Thoracic aorta (tissue), 2 donors: ENCODE data around the gene ANO7. TPM values are rescaled to one million over a fixed set of nuclear protein-coding genes. Genes with fewer than 3 reads are reported as not detected.

ENCODE experiments used
- ATAC-seq: fragments of 150-250 bp; one replicate; pipeline ENCODE4 v1.8.0; 2017; ENCODE audit warnings: low read depth; ENCODE audit not compliant: insufficient number of reproducible peaks, low FRiP score
- DNase-seq: peaks from one replicate; pipeline ENCODE4 v3.0.0-alpha.2; 2020; ENCODE audit warnings: low spot score
- H3K27ac ChIP-seq, 2 donors: fragments of 200-600 bp; sonication (generic); 1 replicate in 1 of 2; 2 replicates in 1 of 2; pipeline ENCODE4 v1.5.1; 2016; ENCODE audit warnings: mild to moderate bottlenecking in 2 of 2, moderate library complexity in 2 of 2
- H3K27me3 ChIP-seq: fragments of 200-600 bp; sonication (generic); replicated peaks from 2 replicates; pipeline ENCODE4 v1.6.0; 2016; ENCODE audit warnings: mild to moderate bottlenecking; ENCODE audit not compliant: insufficient read depth
- H3K36me3 ChIP-seq: fragments of 200-600 bp; sonication (generic); one replicate; pipeline ENCODE4 v1.5.1; 2016
- H3K4me1 ChIP-seq, 2 donors: fragments of 200-600 bp; sonication (generic); 1 replicate in 1 of 2; 2 replicates in 1 of 2; pipeline versions ENCODE4 v1.5.1 to v1.6.0; 2016; ENCODE audit warnings: low read depth in 2 of 2, mild to moderate bottlenecking in 1 of 2; ENCODE audit not compliant: control insufficient read depth in 1 of 2
- H3K4me3 ChIP-seq: fragments of 200-600 bp; sonication (generic); 2 replicates; pipeline ENCODE4 v1.5.1; 2016; ENCODE audit warnings: mild to moderate bottlenecking
- H3K9me3 ChIP-seq: fragments of 200-600 bp; sonication (generic); 2 replicates; pipeline ENCODE4 v1.5.1; 2016
- total RNA-seq, 2 donors: library from RNA; depleted of rRNA; stranded (reverse); fragments of >200 nt; gene quantifications; one replicate each; pipeline versions ENCODE4 v1.1.0 to v1.2.3, GENCODE V29; 2016
- TF ChIP-seq, protein P1 (sequence below): fragments of 200-600 bp; sonication (generic); IDR thresholded peaks from one replicate; pipeline ENCODE4 v1.5.1; 2019; ENCODE audit warnings: antibody characterized with exemption

ANO7 gene
- total RNA-seq, 2 donors from 2014 or later, result 0.27 to 1.2 TPM

DNA sequence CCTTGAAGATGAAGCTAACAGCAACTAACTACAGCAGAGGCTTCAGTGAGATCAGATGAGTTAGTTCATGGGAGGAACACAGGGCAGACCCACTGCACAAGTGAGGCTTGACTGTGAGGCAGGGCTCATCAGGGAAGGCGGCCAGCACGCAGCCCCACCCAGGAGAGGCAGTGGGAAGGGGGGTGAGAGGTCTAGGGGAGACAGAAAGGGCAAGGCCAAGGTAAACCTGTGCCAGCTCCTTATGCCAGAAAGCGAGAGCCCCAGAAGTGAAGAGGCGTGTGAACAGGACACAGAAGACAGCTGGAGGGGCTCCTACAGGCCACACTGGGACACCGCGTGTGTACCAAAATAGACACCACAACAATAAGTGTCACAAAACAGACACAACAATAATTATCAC is 48.6 kb downstream of the ANO7 start:
- H3K27me3 ChIP-seq, result no peaks in the 10 kb centered on the region
- no peak overlapping the region for H3K4me3 ChIP-seq
- no peaks in the 10 kb centered on the region for H3K9me3 ChIP-seq
- H3K4me1 ChIP-seq, result no peaks in the 10 kb centered on the region
- TF ChIP-seq, protein P1, sequence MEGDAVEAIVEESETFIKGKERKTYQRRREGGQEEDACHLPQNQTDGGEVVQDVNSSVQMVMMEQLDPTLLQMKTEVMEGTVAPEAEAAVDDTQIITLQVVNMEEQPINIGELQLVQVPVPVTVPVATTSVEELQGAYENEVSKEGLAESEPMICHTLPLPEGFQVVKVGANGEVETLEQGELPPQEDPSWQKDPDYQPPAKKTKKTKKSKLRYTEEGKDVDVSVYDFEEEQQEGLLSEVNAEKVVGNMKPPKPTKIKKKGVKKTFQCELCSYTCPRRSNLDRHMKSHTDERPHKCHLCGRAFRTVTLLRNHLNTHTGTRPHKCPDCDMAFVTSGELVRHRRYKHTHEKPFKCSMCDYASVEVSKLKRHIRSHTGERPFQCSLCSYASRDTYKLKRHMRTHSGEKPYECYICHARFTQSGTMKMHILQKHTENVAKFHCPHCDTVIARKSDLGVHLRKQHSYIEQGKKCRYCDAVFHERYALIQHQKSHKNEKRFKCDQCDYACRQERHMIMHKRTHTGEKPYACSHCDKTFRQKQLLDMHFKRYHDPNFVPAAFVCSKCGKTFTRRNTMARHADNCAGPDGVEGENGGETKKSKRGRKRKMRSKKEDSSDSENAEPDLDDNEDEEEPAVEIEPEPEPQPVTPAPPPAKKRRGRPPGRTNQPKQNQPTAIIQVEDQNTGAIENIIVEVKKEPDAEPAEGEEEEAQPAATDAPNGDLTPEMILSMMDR, result no peak
- H3K36me3 ChIP-seq, result peaks cover 95% of the 10 kb centered on the region
- DNase-seq (no peak), ATAC-seq (no peak)
- H3K27ac ChIP-seq, result no peak overlapping the region

GRCh38 chr2:241237949-241238371 is 49.5 kb downstream of the ANO7 start:
- DNase-seq (no peak), ATAC-seq (no peak)
- H3K27me3 ChIP-seq, result no peaks in the 10 kb centered on the region
- no peaks in the 10 kb centered on the region for H3K4me1 ChIP-seq
- TF ChIP-seq, protein P1, result no peak
- no peak overlapping the region for H3K27ac ChIP-seq
- no peaks in the 10 kb centered on the region for H3K9me3 ChIP-seq
- no peak overlapping the region for H3K4me3 ChIP-seq
- peaks cover 95% of the 10 kb centered on the region for H3K36me3 ChIP-seq

GRCh38 chr2:241238693-241239198 is 50.3 kb downstream of the ANO7 start:
- Histone ChIP-seq H3K9me3 (no peaks in the 10 kb centered on the region), H3K4me3 (no peak overlapping the region), H3K27me3 (no peaks in the 10 kb centered on the region), H3K27ac (no peak overlapping the region), H3K36me3 (peaks cover 95% of the 10 kb centered on the region), H3K4me1 (no peaks in the 10 kb centered on the region)
- ATAC-seq (no peak), DNase-seq (no peak)
- TF ChIP-seq, protein P1, result no peak

GRCh38 chr2:241239552-241240202 is 51.2 kb downstream of the ANO7 start:
- ATAC-seq (no peak), DNase-seq (no peak)
- H3K36me3 ChIP-seq, result peaks cover 92% of the 10 kb centered on the region
- no peaks in the 10 kb centered on the region for H3K4me1 ChIP-seq
- no peak overlapping the region for H3K27ac ChIP-seq
- no peak overlapping the region for H3K4me3 ChIP-seq
- TF ChIP-seq, protein P1, result no peak
- H3K9me3 ChIP-seq, result no peaks in the 10 kb centered on the region
- H3K27me3 ChIP-seq, result no peaks in the 10 kb centered on the region

DNA sequence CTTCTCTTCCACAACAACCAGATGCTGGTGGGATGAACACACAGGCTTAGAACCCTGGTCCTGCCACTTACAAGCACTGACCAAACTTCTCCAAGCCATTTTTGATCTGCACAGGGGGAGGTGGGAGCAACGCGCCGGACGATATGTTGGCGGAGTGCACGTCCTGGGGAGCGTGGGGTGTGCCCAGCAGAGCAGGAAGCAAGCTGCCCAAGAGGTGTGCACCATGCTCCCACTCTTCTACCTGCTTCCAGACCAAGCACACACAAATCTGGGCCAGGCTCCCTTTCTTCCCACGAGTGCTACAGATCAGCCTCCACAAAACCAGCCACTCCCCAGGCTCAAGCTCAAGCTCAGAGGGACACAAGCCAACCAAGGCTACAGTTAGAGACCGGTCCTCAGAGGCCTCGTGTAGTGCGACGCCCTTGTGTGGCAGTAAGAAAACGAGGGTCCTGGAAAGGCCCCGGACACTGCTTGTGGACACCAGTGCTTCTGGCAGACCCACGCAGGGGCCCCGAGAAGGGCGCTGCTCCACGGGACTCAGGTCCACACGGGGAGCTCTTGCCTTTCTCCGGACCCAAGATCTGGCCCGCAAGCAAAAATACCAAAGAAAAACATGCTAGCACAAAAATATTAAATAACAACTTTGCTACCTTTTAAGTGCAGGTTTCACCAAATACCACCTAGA is 52.0 kb downstream of the ANO7 start:
- no peak for ATAC-seq
- DNase-seq, result no peak
- TF ChIP-seq, protein P1, result no peak
- Histone ChIP-seq H3K4me1 (no peaks in the 10 kb centered on the region), H3K27ac (no peak overlapping the region), H3K27me3 (no peaks in the 10 kb centered on the region), H3K9me3 (no peaks in the 10 kb centered on the region), H3K4me3 (no peak overlapping the region), H3K36me3 (peaks cover 90% of the 10 kb centered on the region)
